Measurements from ENCODE around the gene RNF41.
A peak's percentile ranks its signal among the peaks of the same experiment; 100 is the strongest.
"Not testable (repeated sequence)": the region's sequence is repeated elsewhere in the genome, so short reads cannot be mapped to it uniquely, and the experiment has no call there.

The RNF41 gene

DNA sequence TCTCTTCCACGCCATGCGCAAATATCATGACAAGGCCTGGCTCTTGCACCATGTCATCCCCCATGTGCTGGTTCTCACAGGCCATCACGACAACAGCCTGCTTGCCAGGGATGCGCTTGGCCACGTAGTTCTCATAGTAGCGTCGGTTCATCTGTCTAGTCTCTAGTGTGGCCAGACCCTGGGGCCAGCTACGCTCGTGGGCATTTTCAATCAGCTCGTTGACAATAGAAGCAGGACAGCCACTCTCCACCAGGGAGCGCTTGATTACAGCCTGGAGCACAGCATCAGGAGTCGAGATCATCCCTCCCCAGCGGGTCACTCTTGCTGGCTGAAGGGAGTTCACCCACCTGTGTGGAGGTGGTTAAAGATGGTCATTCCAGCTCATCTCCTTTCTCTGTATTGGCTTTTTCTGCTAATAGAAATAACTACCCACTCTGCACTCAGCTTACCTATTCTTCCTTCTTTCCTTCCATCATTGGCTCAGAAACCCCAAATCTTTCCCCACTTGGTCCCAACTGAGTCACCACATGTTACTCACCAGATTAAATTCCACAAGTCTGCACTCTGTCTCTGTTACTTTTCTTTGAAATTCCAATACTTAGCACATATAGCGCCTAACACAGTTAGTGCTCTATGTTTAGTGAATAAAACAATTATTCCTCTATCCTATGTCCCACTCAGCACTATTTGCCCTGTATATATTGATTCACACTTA is 15.1 kb downstream of the RNF41 start:
- DNase-seq, result peak; percentile 48

DNA sequence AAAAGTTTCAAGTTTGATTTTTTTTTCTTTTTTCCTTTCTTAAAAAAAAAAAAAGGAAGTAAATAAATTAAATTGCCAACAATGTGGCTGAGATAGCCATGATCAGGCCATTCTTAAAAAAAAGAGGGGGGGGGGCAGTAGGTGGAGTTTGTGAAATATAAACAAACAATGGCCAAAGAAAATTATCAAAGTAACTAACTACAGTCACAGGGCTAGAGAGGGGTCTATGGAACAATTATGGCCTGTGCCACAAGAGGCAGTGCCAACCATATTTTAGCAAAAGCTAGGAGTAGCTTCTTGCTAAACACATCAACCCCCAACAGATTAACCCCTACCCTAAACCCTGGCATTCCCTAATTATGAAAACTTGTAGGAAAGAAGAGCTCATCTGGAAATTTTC is 16.3 kb downstream of the RNF41 start:
- DNase-seq, result no peak

GRCh38 chr12:56204275-56204674 is 17.4 kb downstream of the RNF41 start:
- DNase-seq, result no peak

- no peak for DNase-seq
Measured at GRCh38 chr12:56202838-56203237, 18.9 kb downstream of the RNF41 start.

GRCh38 chr12:56202366-56202765 is 19.4 kb downstream of the RNF41 start:
- DNase-seq, result no peak

DNA sequence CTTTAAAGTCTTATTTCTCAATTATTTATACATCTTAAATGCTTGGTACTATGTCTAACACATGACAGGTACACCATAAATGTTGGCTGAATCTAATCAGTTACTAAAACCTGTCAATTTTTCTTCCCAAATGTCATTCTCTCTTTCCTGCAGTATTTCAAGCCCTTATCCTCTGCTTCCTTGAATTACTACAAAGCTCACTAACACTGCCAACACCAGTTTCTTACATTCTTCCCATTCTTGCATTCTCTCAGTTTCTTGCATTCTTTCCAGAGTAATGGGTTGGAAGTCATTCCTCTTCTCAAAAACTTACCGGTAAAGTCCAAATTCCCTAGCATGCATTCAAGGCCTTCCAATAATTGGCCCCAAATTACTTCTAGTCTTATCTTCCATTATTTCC is 22.9 kb downstream of the RNF41 start:
- DNase-seq, result no peak

DNA sequence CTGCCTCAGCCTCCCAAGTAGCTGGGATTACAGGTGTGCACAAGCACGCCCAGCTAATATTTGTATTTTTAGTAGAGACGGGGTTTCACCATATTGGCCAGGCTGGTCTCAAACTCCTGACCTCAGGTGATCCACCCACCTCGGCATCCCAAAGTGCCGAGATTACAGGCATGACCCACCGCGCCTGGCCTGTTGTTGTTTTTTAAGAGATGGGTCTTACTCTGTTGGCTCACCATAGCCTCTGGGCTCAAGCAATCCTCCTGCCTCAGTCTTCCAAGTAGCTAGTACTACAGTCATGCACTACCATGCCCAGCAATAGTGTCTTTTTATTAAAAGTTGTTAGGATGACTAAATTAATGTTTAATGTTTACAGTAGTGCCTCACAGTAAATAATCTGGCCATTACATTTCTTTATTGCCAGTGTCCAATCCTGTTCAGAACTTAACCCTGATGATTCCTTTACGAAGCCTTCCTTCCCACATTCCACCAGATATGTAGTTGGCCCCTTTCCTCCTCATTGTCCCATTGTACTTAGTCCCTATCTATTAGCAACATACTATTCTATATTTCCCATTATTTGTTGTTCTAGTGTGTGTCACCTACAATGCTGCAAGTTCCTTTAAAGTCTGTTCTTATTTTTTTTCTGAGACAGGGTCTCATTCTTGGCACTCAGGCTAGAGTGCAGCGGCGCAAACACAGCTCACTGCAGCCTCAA is 23.6 kb downstream of the RNF41 start:
- no peak for DNase-seq

GRCh38 chr12:56196818-56197550 is 24.7 kb downstream of the RNF41 start:
- not testable (repeated sequence) for DNase-seq

DNA sequence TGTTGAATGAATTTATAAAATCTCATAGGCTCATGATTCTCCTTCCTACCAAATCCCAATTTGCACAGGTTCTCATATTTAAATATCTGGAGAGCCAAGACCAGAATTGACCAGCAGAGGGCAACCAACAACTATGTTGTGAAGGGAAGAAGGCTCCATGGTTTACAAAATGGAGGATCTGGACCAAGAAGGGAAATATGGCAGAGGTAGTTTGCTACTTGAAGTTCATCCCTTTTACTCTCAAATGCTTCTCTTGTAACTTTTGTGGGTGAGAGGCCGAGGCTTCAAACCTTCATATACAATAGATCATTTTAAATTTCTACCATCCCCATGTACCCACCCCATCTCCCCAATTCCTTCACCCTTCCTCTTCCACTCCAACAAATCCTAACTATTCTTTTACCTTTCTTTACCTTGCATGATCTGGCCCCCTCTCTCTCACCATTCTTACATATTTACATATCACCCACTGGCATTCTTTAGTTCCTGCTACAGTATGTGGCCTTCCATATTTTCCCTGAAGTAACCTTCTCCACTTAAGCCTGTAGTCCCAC is 28.6 kb downstream of the RNF41 start:
- peak; percentile 79 for DNase-seq

- DNase-seq, result no peak
Measured at GRCh38 chr12:56192582-56192981, 29.1 kb downstream of the RNF41 start.

GRCh38 chr12:56190695-56191155 is 31.0 kb downstream of the RNF41 start:
- no peak for DNase-seq

DNA sequence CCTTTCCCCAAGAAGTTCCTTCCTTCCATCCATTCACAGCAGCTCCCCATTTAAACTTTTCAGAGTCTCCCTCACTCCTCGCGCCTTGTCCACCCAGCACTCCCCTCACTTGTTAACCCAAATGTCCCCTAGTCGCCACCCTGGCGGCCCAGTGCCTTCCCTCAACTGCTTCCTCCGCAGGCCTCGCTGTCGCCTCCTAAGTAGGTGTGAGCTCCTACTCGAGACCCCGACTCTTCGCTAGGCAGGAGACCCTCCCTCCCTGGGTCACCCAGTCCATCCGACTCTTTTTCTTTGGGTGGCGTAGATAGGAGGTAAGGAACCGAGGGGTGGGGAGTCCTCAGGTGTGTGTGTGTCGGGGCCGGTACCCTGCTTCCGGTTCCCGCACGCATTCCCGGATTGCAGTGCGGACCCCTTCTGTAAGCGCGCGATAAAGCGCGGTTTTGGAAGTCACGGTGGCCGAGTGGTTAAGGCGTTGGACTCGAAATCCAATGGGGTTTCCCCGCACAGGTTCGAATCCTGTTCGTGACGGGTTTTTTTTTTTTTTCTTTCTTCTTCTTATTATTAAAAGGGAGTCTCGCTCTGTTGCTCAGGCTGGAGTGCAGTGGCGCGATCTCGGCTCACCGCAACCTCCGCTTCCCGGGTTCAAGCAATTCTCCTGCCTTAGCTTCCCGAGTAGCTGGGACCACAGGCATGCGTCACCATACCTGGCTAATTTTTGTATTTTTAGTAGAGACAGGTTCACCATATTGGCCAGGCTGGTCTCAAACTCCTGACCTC is 31.6 kb downstream of the RNF41 start:
- peak; percentile 94 for DNase-seq

- DNase-seq, result peak; percentile 89
Measured at GRCh38 chr12:56189099-56189917, 32.4 kb downstream of the RNF41 start, which contains the start of gene SMARCC2. TSS of gene SMARCC2 (minus strand) at chr12:56189483. CDS start at chr12:56189461, 22 bp downstream.

DNA sequence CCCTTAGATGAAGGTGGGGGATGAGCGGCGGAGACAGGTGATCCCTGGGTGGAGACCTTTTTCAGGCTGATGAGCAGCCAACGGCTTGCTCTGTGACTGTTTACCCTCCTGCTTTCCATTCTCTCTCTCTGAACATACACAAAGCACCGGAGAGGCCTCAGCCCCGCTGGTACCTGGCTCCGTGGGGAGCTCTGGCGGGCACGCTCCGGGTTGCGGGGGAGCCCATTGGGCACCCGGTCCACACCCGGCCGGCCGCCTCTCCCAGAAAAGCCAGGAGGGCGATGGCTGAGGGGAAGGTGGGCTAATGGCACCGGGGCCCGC is 33.0 kb downstream of the RNF41 start:
- no peak for DNase-seq

DNA sequence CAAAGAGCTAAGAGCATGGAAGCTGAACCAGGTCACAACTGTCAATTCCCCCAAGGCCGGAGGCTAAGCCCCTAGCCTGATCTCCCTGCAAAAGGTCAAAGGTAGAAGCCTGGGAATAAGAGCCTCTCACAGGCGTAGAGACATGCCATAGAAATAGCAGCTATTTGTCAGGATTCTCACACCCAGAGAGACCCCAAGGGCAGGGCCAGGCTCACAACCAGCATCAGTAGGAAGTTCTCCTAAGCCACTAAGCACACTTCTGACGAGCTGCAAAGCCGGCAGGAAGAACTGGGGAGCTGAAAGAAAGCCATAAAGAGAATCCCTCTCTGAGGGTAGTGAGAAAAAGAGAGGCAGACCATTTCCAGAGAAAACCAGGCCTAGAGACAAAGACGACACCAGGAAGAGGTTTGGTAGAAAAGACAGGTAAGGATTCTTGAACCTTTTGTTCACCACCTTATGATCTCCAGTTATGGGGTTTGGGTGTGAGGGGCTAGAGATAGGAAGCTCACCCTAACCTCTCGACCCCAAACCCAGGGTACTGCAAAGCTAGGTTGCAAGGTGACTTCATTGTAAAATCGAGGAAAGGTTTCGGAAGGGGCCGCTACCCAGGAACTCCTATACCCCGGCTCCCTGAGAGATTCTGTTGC is 33.5 kb downstream of the RNF41 start:
- no peak for DNase-seq

- no peak for DNase-seq
Measured at GRCh38 chr12:56186957-56187356, 34.8 kb downstream of the RNF41 start.

- DNase-seq, result no peak
Measured at GRCh38 chr12:56178347-56178746, 43.4 kb downstream of the RNF41 start.

GRCh38 chr12:56172839-56173238 is 48.9 kb downstream of the RNF41 start:
- DNase-seq, result no peak

DNA sequence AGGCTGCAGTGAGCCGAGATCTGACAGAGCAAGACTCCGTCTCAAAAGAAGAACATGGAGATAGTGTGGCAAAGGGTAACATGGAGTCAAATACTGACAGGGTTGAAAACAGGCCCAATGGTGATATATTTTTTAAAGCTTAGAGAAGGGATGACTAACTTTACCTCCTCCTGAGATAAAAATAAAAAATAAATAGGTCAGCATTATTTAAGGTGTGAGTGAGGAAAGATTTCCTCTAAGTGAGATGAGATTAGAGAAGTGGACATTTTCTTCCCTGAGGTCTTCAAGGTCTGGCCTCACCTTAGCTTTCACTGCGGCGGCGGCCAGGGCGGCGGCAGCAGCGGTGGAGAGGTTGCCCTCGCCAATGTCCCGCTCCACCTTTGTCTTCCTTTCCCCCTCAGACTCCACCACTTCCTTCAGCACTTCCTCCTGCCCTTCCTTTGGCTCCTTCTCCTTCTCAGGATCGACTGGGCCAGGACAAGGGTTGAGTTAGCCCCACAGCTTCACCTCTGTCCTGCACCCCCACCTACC is 52.4 kb downstream of the RNF41 start:
- DNase-seq, result no peak

DNA sequence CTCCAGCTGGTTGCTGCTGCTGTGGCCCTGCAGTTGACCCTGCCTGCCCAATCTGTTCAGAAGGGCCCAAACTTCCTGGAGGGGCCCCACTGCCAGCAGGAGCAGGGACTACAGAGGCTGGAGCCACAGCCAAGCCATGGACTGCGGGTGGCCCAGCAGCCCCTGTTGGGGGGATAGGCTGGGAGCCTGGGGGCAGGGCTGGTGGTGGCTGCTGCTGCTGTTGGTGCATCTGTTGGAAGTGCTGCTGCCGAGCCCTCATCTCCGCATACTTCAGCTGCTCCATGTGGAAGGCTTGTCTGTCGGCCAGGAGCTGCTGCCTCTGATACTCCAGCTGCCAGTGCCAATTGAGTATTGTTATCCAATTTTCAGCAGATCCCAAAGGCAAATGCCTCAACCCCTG is 56.4 kb downstream of the RNF41 start:
- DNase-seq, result peak; percentile 64

DNA sequence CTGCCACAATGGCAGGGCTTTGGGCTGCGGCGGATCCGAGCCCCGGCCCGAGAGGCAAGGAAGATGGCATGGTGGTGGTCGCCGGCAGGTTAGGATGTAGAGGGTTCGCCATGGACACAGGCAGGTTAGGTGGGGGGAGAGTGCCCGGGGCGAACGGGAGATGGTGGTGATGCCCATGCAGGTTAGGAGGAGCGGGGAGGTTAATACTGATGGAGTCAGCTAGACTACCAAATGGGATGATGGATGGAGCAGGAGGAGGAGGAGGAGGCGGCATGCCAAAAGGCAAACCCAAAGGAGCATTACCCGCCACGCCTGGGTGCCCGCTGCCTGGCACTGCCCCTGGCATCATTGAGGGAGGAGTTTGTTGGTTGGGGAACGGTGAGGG is 57.4 kb downstream of the RNF41 start:
- DNase-seq, result no peak

All from right hindlimb (tissue), 1 donor.